Breast epithelium (tissue), 3 donors: Measurements from ENCODE around the gene MTHFS.

Experiments
- POLR2A ChIP-seq: fragments of 450-650 bp; IDR thresholded peaks from one replicate; pipeline ENCODE4 v1.6.1; 2016; ENCODE audit warnings: antibody characterized with exemption, mild to moderate bottlenecking, moderate library complexity
- POLR2AphosphoS5 ChIP-seq, 3 donors: sonication (generic); formaldehyde crosslinking; IDR thresholded peaks; one replicate each; pipeline ENCODE4 v1.6.1; 2017; ENCODE audit warnings: antibody characterized with exemption in 3 of 3
- TF ChIP-seq, protein P1 (sequence below), 3 donors: fragments of 450-650 bp; IDR thresholded peaks; one replicate each; pipeline ENCODE4 v1.5.1; 2016 to 2017; ENCODE audit warnings: antibody characterized with exemption in 3 of 3, mild to moderate bottlenecking in 3 of 3, moderate library complexity in 3 of 3

DNA sequence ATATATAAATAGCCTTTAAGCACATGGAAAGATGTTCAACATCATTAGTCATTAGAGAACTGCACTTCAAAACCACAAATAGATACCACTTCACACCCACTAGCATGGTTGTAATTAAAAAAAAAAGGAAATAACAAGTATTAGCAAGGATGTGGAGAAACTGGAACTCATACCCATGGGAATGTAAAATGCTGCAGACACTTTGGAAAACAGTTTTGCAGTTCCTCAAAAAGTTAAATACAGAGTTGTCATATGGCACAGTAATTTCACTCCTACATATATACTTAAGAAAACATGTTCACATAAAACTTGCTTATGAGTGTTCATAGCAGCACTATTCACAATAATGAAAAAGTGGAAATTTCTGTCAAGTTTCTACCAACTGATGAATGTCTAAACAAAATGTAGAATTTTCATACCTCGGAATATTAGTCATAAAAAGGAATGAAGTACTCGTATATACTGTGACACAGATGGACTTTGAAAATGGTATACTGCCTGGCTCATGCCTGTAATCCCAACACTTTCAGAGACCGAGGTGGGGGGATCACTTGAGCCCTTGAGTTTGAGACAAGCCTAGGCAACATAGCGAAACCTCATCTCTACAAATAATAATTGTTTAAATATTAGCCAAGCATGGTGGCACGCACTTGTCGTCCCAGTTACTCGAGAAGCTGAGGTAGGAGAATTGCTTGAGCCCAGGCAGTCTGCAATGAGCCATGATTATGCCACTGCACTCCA lies 46.1 kb upstream of the MTHFS start:
- TF ChIP-seq, protein P1, sequence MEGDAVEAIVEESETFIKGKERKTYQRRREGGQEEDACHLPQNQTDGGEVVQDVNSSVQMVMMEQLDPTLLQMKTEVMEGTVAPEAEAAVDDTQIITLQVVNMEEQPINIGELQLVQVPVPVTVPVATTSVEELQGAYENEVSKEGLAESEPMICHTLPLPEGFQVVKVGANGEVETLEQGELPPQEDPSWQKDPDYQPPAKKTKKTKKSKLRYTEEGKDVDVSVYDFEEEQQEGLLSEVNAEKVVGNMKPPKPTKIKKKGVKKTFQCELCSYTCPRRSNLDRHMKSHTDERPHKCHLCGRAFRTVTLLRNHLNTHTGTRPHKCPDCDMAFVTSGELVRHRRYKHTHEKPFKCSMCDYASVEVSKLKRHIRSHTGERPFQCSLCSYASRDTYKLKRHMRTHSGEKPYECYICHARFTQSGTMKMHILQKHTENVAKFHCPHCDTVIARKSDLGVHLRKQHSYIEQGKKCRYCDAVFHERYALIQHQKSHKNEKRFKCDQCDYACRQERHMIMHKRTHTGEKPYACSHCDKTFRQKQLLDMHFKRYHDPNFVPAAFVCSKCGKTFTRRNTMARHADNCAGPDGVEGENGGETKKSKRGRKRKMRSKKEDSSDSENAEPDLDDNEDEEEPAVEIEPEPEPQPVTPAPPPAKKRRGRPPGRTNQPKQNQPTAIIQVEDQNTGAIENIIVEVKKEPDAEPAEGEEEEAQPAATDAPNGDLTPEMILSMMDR (IDR thresholded peaks at IDR 0.05): no peak
- TF ChIP-seq POLR2AphosphoS5 (IDR thresholded peaks at IDR 0.05): no peak
- TF ChIP-seq POLR2A: no peak
